ENCODE results near the gene TSPOAP1. TPM values are rescaled to one million over a fixed set of nuclear protein-coding genes. Genes with fewer than 3 reads are reported as not detected.

The TSPOAP1 gene
- total and polyA plus RNA-seq, 2 experiments from 2014 or later = 15.4 to 19.0 TPM

DNA sequence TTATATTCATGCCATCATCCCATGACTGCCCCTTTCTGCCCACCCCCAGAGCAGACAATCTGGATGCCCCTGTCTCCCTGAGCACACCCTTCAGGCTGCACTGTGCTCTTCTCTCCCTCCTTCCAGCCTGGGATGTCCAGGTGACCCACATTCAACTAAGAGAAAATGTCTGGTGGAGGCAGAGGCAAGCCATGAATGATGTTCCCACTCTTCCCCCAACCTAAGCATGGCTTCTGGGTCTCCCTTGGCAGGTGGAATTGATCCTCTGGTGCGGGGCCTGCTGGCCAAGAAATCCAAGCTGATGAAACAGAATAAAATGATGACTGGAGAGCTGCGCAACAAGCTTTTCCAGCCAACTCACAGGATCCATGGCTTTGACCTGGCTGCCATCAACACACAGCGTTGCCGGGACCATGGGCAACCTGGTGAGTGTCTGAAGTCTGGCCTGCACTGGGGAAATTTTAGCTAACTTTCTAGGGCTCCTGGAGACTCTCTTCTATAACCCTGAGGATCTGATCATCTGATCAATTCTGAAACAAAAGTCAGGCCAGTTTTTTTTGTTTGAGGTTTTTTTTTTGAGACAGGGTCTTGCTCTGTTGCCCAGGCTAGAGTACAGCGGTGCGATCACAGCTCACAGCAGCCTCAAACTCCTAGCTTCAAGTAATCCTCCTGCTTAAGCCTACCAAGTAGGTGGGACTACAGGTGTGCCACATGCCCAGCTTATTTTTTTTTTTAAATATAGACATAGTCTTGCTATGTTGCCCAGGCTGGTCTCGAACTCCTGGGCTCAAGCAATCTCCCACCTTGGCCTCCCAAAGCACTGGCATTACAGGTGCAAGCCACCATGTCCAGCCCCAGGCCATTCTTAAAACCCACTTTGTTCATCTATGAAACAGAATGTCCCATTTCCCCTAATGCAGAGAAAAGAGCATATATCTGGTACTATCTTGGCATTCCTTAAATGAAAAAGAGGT lies 62.4 kb downstream of the TSPOAP1 start:
- no peak overlapping the region for H3K4me3 ChIP-seq
- H3K27me3 ChIP-seq = peaks cover 22% of the 10 kb centered on the region

DNA sequence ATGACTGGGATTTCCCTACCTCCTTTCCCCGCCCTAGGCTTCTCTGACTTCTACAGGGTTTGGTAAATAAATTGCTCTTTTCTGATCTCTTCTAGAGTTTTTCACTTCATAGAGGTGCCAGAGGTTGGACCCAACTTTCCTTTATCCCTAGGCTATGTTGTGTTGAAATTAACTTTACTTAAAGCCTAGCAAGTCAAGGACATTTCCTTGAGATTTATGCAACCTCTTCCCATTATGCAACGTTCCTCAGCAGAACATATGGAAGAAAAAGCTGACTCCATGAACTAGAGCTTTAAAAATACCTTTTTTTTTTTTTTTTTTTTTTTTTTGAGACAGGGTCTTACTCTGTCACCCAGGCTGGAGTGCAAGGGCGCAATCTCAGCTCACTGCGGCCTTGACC lies 63.3 kb downstream of the TSPOAP1 start:
- H3K4me3 ChIP-seq = no peak overlapping the region
- H4K20me1 ChIP-seq (ENCODE audit: insufficient read depth, poor library complexity, severe bottlenecking) = no peaks in the 10 kb centered on the region
- no peak for DNase-seq (ENCODE audit: low spot score)
- no peaks in the 10 kb centered on the region for H3K36me3 ChIP-seq (replicated peaks; ENCODE audit: insufficient read depth, low read depth)
- H3K27me3 ChIP-seq = peaks cover 31% of the 10 kb centered on the region
- no peaks in the 10 kb centered on the region for H3K4me1 ChIP-seq (ENCODE audit: insufficient read depth)
- H3K9me2 ChIP-seq (replicated peaks; ENCODE audit: insufficient read depth) = no peaks in the 10 kb centered on the region
- H3K4me2 ChIP-seq = no peak overlapping the region
- 88% methylated on average over 4 of the region's 4 CpGs for WGBS (ENCODE audit: low lambda C conversion rate, missing lambda C conversion rate)
- H3K9me3 ChIP-seq (ENCODE audit: low read depth) = no peaks in the 10 kb centered on the region
- no peaks in the 10 kb centered on the region for H3K79me2 ChIP-seq
- no peak overlapping the region for H2AFZ ChIP-seq
- TF ChIP-seq, protein P1, sequence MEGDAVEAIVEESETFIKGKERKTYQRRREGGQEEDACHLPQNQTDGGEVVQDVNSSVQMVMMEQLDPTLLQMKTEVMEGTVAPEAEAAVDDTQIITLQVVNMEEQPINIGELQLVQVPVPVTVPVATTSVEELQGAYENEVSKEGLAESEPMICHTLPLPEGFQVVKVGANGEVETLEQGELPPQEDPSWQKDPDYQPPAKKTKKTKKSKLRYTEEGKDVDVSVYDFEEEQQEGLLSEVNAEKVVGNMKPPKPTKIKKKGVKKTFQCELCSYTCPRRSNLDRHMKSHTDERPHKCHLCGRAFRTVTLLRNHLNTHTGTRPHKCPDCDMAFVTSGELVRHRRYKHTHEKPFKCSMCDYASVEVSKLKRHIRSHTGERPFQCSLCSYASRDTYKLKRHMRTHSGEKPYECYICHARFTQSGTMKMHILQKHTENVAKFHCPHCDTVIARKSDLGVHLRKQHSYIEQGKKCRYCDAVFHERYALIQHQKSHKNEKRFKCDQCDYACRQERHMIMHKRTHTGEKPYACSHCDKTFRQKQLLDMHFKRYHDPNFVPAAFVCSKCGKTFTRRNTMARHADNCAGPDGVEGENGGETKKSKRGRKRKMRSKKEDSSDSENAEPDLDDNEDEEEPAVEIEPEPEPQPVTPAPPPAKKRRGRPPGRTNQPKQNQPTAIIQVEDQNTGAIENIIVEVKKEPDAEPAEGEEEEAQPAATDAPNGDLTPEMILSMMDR (IDR thresholded peaks at IDR 0.05; ENCODE audit: poor library complexity) = no peak
- TF ChIP-seq EZH2phosphoT487 (IDR thresholded peaks at IDR 0.05; ENCODE audit: low read depth, severe bottlenecking, unreplicated experiment) = no peak
- no peak for TF ChIP-seq EZH2 (IDR thresholded peaks at IDR 0.05; ENCODE audit: borderline replicate concordance)
- H3K27ac ChIP-seq = no peak overlapping the region

More for the DNA sequence above, 62.4 kb downstream of the TSPOAP1 start:
- H3K4me1 ChIP-seq (ENCODE audit: insufficient read depth) = no peaks in the 10 kb centered on the region
- 97% methylated on average over 7 of the region's 7 CpGs for WGBS (ENCODE audit: low lambda C conversion rate, missing lambda C conversion rate)
- H4K20me1 ChIP-seq (ENCODE audit: insufficient read depth, poor library complexity, severe bottlenecking) = no peaks in the 10 kb centered on the region
- TF ChIP-seq, protein P1 (IDR thresholded peaks at IDR 0.05; ENCODE audit: poor library complexity) = no peak
- no peak for TF ChIP-seq EZH2 (IDR thresholded peaks at IDR 0.05; ENCODE audit: borderline replicate concordance)
- TF ChIP-seq EZH2phosphoT487 (IDR thresholded peaks at IDR 0.05; ENCODE audit: low read depth, severe bottlenecking, unreplicated experiment) = no peak
- H2AFZ ChIP-seq = no peak overlapping the region
- no peaks in the 10 kb centered on the region for H3K9me3 ChIP-seq (ENCODE audit: low read depth)
- no peak overlapping the region for H3K27ac ChIP-seq
- no peaks in the 10 kb centered on the region for H3K79me2 ChIP-seq
- H3K36me3 ChIP-seq (replicated peaks; ENCODE audit: insufficient read depth, low read depth) = no peaks in the 10 kb centered on the region
- DNase-seq (ENCODE audit: low spot score) = no peak
- H3K4me2 ChIP-seq = no peak overlapping the region
- no peaks in the 10 kb centered on the region for H3K9me2 ChIP-seq (replicated peaks; ENCODE audit: insufficient read depth)

DNA sequence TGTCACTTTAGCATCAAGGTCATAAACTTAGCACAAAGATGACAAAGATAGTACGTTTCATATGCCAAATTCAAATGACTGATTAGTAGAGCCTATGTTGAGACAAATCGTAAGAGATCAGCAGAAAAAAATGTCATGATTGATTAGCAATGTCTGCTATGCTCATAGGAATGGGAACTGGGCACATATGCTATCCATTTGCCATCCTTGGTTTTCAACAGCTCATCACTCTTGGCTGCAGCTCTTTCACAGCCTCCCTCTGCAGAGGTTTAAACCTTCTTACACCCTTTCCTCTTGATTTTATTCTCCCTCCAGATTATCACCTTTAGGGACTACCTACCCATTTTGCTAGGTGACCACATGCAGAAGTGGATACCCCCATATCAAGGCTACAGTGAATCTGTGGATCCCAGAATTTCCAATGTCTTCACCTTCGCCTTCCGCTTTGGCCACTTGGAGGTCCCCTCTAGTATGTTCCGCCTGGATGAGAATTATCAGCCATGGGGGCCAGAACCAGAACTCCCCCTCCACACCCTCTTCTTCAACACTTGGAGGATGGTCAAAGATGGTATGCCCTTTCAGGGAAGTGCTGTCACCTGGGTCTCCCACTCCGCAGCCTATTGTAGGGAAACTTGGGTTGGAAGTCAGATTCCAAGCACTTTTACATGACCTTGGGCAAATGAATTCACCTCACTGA lies 64.0 kb downstream of the TSPOAP1 start:
- 87% methylated on average over 6 of the region's 6 CpGs for WGBS (ENCODE audit: low lambda C conversion rate, missing lambda C conversion rate)
- H3K4me3 ChIP-seq = no peak overlapping the region
- no peak for DNase-seq (ENCODE audit: low spot score)
- no peaks in the 10 kb centered on the region for H3K4me1 ChIP-seq (ENCODE audit: insufficient read depth)
- no peak overlapping the region for H2AFZ ChIP-seq
- H3K9me3 ChIP-seq (ENCODE audit: low read depth) = no peaks in the 10 kb centered on the region
- H3K79me2 ChIP-seq = no peaks in the 10 kb centered on the region
- no peaks in the 10 kb centered on the region for H3K36me3 ChIP-seq (replicated peaks; ENCODE audit: insufficient read depth, low read depth)
- H3K9me2 ChIP-seq (replicated peaks; ENCODE audit: insufficient read depth) = no peaks in the 10 kb centered on the region
- H4K20me1 ChIP-seq (ENCODE audit: insufficient read depth, poor library complexity, severe bottlenecking) = no peaks in the 10 kb centered on the region
- H3K27me3 ChIP-seq = peaks cover 38% of the 10 kb centered on the region
- H3K4me2 ChIP-seq = no peak overlapping the region
- no peak overlapping the region for H3K27ac ChIP-seq
- TF ChIP-seq EZH2 (IDR thresholded peaks at IDR 0.05; ENCODE audit: borderline replicate concordance) = no peak
- TF ChIP-seq, protein P1 (IDR thresholded peaks at IDR 0.05; ENCODE audit: poor library complexity) = no peak
- TF ChIP-seq EZH2phosphoT487 (IDR thresholded peaks at IDR 0.05; ENCODE audit: low read depth, severe bottlenecking, unreplicated experiment) = no peak

Measured in hepatocyte (in vitro differentiated cells).